SU-DHL-6 (cell line): ENCODE results near the gene IGSF21.

ENCODE experiments used
- H2AFZ ChIP-seq: fragments of 200-600 bp; sonication (generic); 2 replicates; pipeline ENCODE4 v1.6.1; 2014; ENCODE audit warnings: low read depth, mild to moderate bottlenecking, moderate library complexity, mixed read lengths, antibody characterized with exemption, low read length; ENCODE audit not compliant: severe bottlenecking
- H3F3A ChIP-seq: fragments of 200-600 bp; shearing (Covaris generic); 2 replicates; pipeline ENCODE4 v1.6.0; 2016; ENCODE audit warnings: antibody characterized with exemption, mild to moderate bottlenecking; ENCODE audit not compliant: insufficient read depth
- H3K27ac ChIP-seq: fragments of 200-600 bp; sonication (generic); 2 replicates; pipeline ENCODE4 v1.5.1; 2016; ENCODE audit warnings: low read depth, mild to moderate bottlenecking, low read length, moderate library complexity, mixed read lengths
- H3K27me3 ChIP-seq: fragments of 200-600 bp; sonication (generic), shearing (Covaris generic); 2 replicates; pipeline ENCODE4 v1.6.0; 2014; ENCODE audit warnings: mild to moderate bottlenecking, low read length
- H3K36me3 ChIP-seq: fragments of 200-600 bp; sonication (generic); 2 replicates; pipeline ENCODE4 v1.6.1; 2014; ENCODE audit warnings: mild to moderate bottlenecking, low read length, mixed read lengths
- H3K4me2 ChIP-seq: fragments of 300-600, 200-600 bp; shearing (Covaris generic), sonication (generic); 2 replicates; pipeline ENCODE4 v1.6.0; 2014; ENCODE audit warnings: low read length, low read depth, mild to moderate bottlenecking; ENCODE audit not compliant: poor library complexity, severe bottlenecking
- H3K4me3 ChIP-seq: fragments of 200-600 bp; sonication (generic); 2 replicates; pipeline ENCODE4 v1.5.1; 2014; ENCODE audit warnings: antibody characterized with exemption, low read length, mild to moderate bottlenecking, mixed read lengths; ENCODE audit not compliant: insufficient read depth, poor library complexity, severe bottlenecking
- H3K79me2 ChIP-seq: fragments of 200-600 bp; sonication (generic); 2 replicates; pipeline ENCODE4 v1.6.1; 2014; ENCODE audit warnings: mild to moderate bottlenecking, low read length, moderate library complexity; ENCODE audit not compliant: insufficient read depth
- H3K9ac ChIP-seq: fragments of 200-600 bp; sonication (generic); 2 replicates; pipeline ENCODE4 v1.7.0; 2014; ENCODE audit warnings: mild to moderate bottlenecking, low read length
- H3K9me2 ChIP-seq: fragments of 200-600 bp; sonication (generic); replicated peaks from 2 replicates; pipeline ENCODE4 v1.6.1; 2014; ENCODE audit warnings: low read length; ENCODE audit not compliant: insufficient read depth
- H3K9me3 ChIP-seq: fragments of 200-600 bp; sonication (generic); 2 replicates; pipeline ENCODE4 v1.6.1; 2014; ENCODE audit warnings: low read length, mixed read lengths; ENCODE audit not compliant: insufficient read depth
- H4K20me1 ChIP-seq: fragments of 200-600 bp; sonication (generic); 2 replicates; pipeline ENCODE4 v1.6.1; 2014; ENCODE audit warnings: low read depth, mild to moderate bottlenecking, antibody characterized with exemption, low read length, moderate library complexity, mixed read lengths
- EZH2phosphoT487 ChIP-seq: fragments of 200-600 bp; sonication (generic), shearing (Covaris generic); conservative IDR thresholded peaks from 2 replicates; pipeline ENCODE4 v1.6.1; 2018; ENCODE audit warnings: mild to moderate bottlenecking, antibody characterized with exemption, low read length, moderate library complexity, mixed read lengths
- TF ChIP-seq, protein P1 (sequence below): fragments of 200-600 bp; sonication (generic); IDR thresholded peaks from one replicate; pipeline ENCODE4 v1.5.1; 2017; ENCODE audit warnings: antibody characterized with exemption, mild to moderate bottlenecking, low read length, moderate library complexity; ENCODE audit not compliant: insufficient read depth, poor library complexity, severe bottlenecking

Gene IGSF21

GRCh38 chr1:18373151-18373550 lies 265.6 kb downstream of the IGSF21 start:
- H3K4me3 ChIP-seq = no peak overlapping the region
- H3K9ac ChIP-seq = no peak overlapping the region
- no peak overlapping the region for H2AFZ ChIP-seq
- no peak overlapping the region for H3K4me2 ChIP-seq
- H3K27ac ChIP-seq = no peak overlapping the region
- no peak for TF ChIP-seq EZH2phosphoT487
- TF ChIP-seq, protein P1, sequence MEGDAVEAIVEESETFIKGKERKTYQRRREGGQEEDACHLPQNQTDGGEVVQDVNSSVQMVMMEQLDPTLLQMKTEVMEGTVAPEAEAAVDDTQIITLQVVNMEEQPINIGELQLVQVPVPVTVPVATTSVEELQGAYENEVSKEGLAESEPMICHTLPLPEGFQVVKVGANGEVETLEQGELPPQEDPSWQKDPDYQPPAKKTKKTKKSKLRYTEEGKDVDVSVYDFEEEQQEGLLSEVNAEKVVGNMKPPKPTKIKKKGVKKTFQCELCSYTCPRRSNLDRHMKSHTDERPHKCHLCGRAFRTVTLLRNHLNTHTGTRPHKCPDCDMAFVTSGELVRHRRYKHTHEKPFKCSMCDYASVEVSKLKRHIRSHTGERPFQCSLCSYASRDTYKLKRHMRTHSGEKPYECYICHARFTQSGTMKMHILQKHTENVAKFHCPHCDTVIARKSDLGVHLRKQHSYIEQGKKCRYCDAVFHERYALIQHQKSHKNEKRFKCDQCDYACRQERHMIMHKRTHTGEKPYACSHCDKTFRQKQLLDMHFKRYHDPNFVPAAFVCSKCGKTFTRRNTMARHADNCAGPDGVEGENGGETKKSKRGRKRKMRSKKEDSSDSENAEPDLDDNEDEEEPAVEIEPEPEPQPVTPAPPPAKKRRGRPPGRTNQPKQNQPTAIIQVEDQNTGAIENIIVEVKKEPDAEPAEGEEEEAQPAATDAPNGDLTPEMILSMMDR = no peak
- H3K9me3 ChIP-seq = no peaks in the 10 kb centered on the region
- H3K9me2 ChIP-seq = no peaks in the 10 kb centered on the region
- no peaks in the 10 kb centered on the region for H4K20me1 ChIP-seq
- no peaks in the 10 kb centered on the region for H3K79me2 ChIP-seq
- H3F3A ChIP-seq = no peaks in the 10 kb centered on the region
- no peaks in the 10 kb centered on the region for H3K27me3 ChIP-seq
- no peaks in the 10 kb centered on the region for H3K36me3 ChIP-seq

DNA sequence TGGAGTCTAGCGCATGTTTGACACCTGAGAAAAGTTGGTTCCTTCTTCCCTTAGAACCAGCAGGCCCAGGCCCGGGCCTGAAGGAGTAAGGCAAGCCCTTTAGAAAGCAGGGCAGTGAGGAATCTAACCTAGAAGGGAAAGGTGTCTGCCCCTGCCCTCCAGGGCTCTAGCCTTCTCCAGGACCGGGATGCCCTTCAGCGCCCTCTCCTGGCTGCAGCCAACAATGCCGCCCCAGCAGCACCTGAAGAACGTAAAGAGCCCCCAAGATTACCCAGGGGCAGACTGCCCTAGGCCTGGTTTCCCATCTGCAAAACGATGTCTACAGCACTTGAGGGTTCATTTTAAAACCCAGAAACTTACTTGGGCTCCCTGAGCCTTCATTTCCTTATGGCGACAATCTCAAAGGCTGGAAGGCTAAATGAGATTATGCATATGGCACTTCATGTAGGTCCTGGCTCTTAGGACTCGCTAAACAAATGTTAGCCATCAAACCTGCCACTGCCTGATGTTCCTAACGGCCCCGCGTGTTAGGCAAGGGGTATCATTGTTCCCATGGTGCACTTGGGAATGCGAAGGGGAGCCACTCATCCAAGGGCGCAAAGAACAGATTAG lies 266.4 kb downstream of the IGSF21 start:
- TF ChIP-seq, protein P1 = no peak
- TF ChIP-seq EZH2phosphoT487 = no peak
- H3K9ac ChIP-seq = no peak overlapping the region
- no peak overlapping the region for H3K4me3 ChIP-seq
- no peak overlapping the region for H3K4me2 ChIP-seq
- H3F3A ChIP-seq = no peaks in the 10 kb centered on the region
- H2AFZ ChIP-seq = no peak overlapping the region
- H3K27me3 ChIP-seq = no peaks in the 10 kb centered on the region
- no peaks in the 10 kb centered on the region for H3K79me2 ChIP-seq
- H4K20me1 ChIP-seq = no peaks in the 10 kb centered on the region
- H3K36me3 ChIP-seq = no peaks in the 10 kb centered on the region
- no peaks in the 10 kb centered on the region for H3K9me3 ChIP-seq
- H3K9me2 ChIP-seq = no peaks in the 10 kb centered on the region
- no peak overlapping the region for H3K27ac ChIP-seq

- Histone ChIP-seq H3K27me3 (no peaks in the 10 kb centered on the region), H3K4me2 (no peak overlapping the region), H4K20me1 (no peaks in the 10 kb centered on the region), H3K9me3 (no peaks in the 10 kb centered on the region), H3K9me2 (no peaks in the 10 kb centered on the region), H3K9ac (no peak overlapping the region), H3F3A (no peaks in the 10 kb centered on the region), H3K4me3 (no peak overlapping the region), H2AFZ (no peak overlapping the region), H3K79me2 (no peaks in the 10 kb centered on the region), H3K27ac (no peak overlapping the region), H3K36me3 (no peaks in the 10 kb centered on the region)
- TF ChIP-seq EZH2phosphoT487 = no peak
- TF ChIP-seq, protein P1 = no peak
These were observed 269.1 kb downstream of the IGSF21 start for GRCh38 chr1:18376661-18377060.
